ENCODE data around the gene USHBP1.

Gene USHBP1

GRCh38 chr19:17237747-17238706 lies 26.5 kb downstream of the USHBP1 start:
- TF ChIP-seq POLR2A (IDR thresholded peaks at IDR 0.05; ENCODE audit: extremely low read depth, insufficient read length) (no peak), MAX (IDR thresholded peaks at IDR 0.05; ENCODE audit: low read depth, low read length) (no peak), MYC (IDR thresholded peaks at IDR 0.05; ENCODE audit: low read depth, low read length) (no peak), CTCF (IDR thresholded peaks at IDR 0.05; ENCODE audit: low read depth, low read length) (no peak)
- DNase-seq (ENCODE audit: low read depth): no peak
- no peak overlapping the region for H3K4me3 ChIP-seq (ENCODE audit: low read depth, low read length)

- TF ChIP-seq MAX (IDR thresholded peaks at IDR 0.05; ENCODE audit: low read depth, low read length) (no peak), CTCF (IDR thresholded peaks at IDR 0.05; ENCODE audit: low read depth, low read length) (no peak), MYC (IDR thresholded peaks at IDR 0.05; ENCODE audit: low read depth, low read length) (no peak), POLR2A (IDR thresholded peaks at IDR 0.05; ENCODE audit: extremely low read depth, insufficient read length) (no peak)
Measured at GRCh38 chr19:17236811-17237543, 27.6 kb downstream of the USHBP1 start.

GRCh38 chr19:17235971-17236777 lies 28.4 kb downstream of the USHBP1 start:
- peak; percentile 79 for DNase-seq (ENCODE audit: low read depth)
- TF ChIP-seq CTCF (IDR thresholded peaks at IDR 0.05; ENCODE audit: low read depth, low read length): no peak
- TF ChIP-seq POLR2A (IDR thresholded peaks at IDR 0.05; ENCODE audit: extremely low read depth, insufficient read length): peak; percentile 31
- TF ChIP-seq MAX (IDR thresholded peaks at IDR 0.05; ENCODE audit: low read depth, low read length): no peak
- peak overlapping the region; percentile 70 for H3K4me3 ChIP-seq (ENCODE audit: low read depth, low read length)

More at GRCh38 chr19:17236811-17237543, 27.6 kb downstream of the USHBP1 start:
- no peak overlapping the region for H3K4me3 ChIP-seq (ENCODE audit: low read depth, low read length)
- no peak for DNase-seq (ENCODE audit: low read depth)

GRCh38 chr19:17235300-17235970 lies 29.1 kb downstream of the USHBP1 start:
- TF ChIP-seq POLR2A (IDR thresholded peaks at IDR 0.05; ENCODE audit: extremely low read depth, insufficient read length) (peak; percentile 1), CTCF (IDR thresholded peaks at IDR 0.05; ENCODE audit: low read depth, low read length) (peak; percentile 31), MAX (IDR thresholded peaks at IDR 0.05; ENCODE audit: low read depth, low read length) (peak; percentile 78), MYC (IDR thresholded peaks at IDR 0.05; ENCODE audit: low read depth, low read length) (peak; percentile 83)
- H3K4me3 ChIP-seq (ENCODE audit: low read depth, low read length): peak overlapping the region; percentile 70
- peak; percentile 84 for DNase-seq (ENCODE audit: low read depth)

GRCh38 chr19:17234911-17235299 lies 29.6 kb downstream of the USHBP1 start:
- TF ChIP-seq CTCF (IDR thresholded peaks at IDR 0.05; ENCODE audit: low read depth, low read length) (no peak), MYC (IDR thresholded peaks at IDR 0.05; ENCODE audit: low read depth, low read length) (no peak), POLR2A (IDR thresholded peaks at IDR 0.05; ENCODE audit: extremely low read depth, insufficient read length) (peak; percentile 29)
- peak; percentile 74 for DNase-seq (ENCODE audit: low read depth)
- peak overlapping the region; percentile 70 for H3K4me3 ChIP-seq (ENCODE audit: low read depth, low read length)

All from NB4 (cell line).